HL-60 (cell line): ENCODE measurements around the gene EXOC4.

ENCODE experiments used
- CTCF ChIP-seq: IDR thresholded peaks from one replicate; pipeline ENCODE4 v1.5.1; 2011; ENCODE audit warnings: low read length, control low read depth, inconsistent platforms; ENCODE audit not compliant: insufficient read depth
- POLR2AphosphoS5 ChIP-seq: IDR thresholded peaks from 2 replicates; pipeline ENCODE4 v1.6.1; 2012; ENCODE audit warnings: low read depth

- TF ChIP-seq CTCF (no peak), POLR2AphosphoS5 (no peak)
Observed at GRCh38 chr7:133941496-133941895, 688.6 kb downstream of the EXOC4 start.
